Erythroblast (primary cell): ENCODE results near the gene ABHD11.

ENCODE experiments used
- GATA1 ChIP-seq: IDR thresholded peaks from 2 replicates; pipeline ENCODE4 v1.6.1; 2011; ENCODE audit warnings: low read depth, mild to moderate bottlenecking, control low read depth, low read length, moderate library complexity
- POLR2A ChIP-seq: IDR thresholded peaks from 2 replicates; pipeline ENCODE4 v1.6.1; 2011; ENCODE audit warnings: mild to moderate bottlenecking, low read length

DNA sequence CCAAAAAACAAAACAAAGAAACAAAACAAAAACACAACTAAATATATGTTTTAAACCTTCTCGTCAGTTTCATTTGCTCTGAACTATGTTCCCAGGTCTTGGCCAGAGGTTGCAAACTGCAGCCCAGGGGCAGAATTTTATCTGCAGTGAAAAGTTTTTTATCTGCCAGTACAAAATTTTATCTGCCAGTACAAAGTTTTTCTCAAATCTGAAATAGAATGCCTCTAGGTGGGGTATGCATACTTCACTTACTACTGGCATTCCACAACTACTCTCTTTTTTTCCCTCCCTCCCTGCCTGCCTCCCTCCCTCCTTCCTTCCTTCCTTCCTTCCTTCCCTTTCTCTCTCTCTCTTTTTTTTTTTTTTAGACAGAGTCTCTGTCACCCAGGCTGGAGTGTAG lies 40.9 kb upstream of the ABHD11 start:
- no peak for TF ChIP-seq POLR2A
- TF ChIP-seq GATA1 = no peak
